ENCODE data around the gene RNF222. TPM values are rescaled to one million over a fixed set of nuclear protein-coding genes. Genes with fewer than 3 reads are reported as not detected.

Gene RNF222
- total RNA-seq, 1 experiment from 2014 or later: 0.09 TPM

DNA sequence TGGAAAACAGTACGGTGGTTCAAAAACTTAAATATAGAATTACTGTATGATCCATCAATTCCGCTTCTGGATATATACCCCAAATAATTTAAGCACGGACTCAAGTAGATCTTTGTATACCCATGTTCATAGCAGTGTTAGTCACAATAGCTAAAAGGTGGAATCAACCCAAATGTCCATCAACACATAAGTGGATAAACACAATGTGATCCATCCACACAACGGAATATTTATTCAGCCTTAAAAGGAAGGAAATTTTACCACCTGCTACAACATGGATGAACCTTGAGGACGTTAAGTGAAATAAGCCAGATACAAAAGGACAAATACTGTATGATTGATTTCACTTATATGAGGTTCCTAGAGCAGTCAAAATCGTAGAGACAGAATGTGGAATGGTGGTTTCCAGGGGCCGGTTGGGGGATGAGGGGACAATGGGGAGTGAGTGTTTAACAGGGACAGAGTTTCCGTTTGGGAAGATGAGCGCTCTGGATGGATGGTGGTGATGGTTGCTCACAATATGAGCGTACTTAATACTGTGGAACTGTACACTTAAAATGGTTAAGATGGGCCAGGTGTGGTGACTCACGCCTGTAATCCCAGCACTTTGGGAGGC, 5.4 kb upstream of the RNF222 start:
- H2BK12ac ChIP-seq (ENCODE audit: insufficient read length, low read depth, low read length): no peak overlapping the region
- TF ChIP-seq, protein P1, sequence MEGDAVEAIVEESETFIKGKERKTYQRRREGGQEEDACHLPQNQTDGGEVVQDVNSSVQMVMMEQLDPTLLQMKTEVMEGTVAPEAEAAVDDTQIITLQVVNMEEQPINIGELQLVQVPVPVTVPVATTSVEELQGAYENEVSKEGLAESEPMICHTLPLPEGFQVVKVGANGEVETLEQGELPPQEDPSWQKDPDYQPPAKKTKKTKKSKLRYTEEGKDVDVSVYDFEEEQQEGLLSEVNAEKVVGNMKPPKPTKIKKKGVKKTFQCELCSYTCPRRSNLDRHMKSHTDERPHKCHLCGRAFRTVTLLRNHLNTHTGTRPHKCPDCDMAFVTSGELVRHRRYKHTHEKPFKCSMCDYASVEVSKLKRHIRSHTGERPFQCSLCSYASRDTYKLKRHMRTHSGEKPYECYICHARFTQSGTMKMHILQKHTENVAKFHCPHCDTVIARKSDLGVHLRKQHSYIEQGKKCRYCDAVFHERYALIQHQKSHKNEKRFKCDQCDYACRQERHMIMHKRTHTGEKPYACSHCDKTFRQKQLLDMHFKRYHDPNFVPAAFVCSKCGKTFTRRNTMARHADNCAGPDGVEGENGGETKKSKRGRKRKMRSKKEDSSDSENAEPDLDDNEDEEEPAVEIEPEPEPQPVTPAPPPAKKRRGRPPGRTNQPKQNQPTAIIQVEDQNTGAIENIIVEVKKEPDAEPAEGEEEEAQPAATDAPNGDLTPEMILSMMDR (conservative IDR thresholded peaks at IDR 0.05): no peak
- no peak overlapping the region for H3K27ac Mint-ChIP-seq
- H3K4me1 Mint-ChIP-seq: no peaks in the 10 kb centered on the region; a peak in 1 of 4 replicates
- no peak overlapping the region for H3K14ac ChIP-seq (ENCODE audit: insufficient read depth, low read length)
- no peaks in the 10 kb centered on the region for H3K9me3 Mint-ChIP-seq
- no peaks in the 10 kb centered on the region for H3K36me3 Mint-ChIP-seq (ENCODE audit: insufficient read depth in 1 of 3, low read depth in 3 of 3)
- H4K20me1 ChIP-seq (ENCODE audit: control insufficient read depth, insufficient read depth, insufficient read length): no peaks in the 10 kb centered on the region
- H3K4me1 ChIP-seq (ENCODE audit: insufficient read depth, low read length): no peaks in the 10 kb centered on the region
- no peak overlapping the region for H2BK15ac ChIP-seq (ENCODE audit: low read depth, low read length)
- no peak overlapping the region for H3K9ac ChIP-seq (ENCODE audit: extremely low read depth, insufficient read length, low read length)
- H3K4ac ChIP-seq (ENCODE audit: low read depth, low read length): no peak overlapping the region
- no peaks in the 10 kb centered on the region for H3K79me1 ChIP-seq (ENCODE audit: insufficient read depth, low read depth, low read length, poor library complexity, severe bottlenecking)
- H2AK5ac ChIP-seq (ENCODE audit: insufficient read length, low read length): no peak overlapping the region
- no peak overlapping the region for H2BK120ac ChIP-seq (ENCODE audit: low read depth, low read length, poor library complexity, severe bottlenecking)
- no peak overlapping the region for H4K5ac ChIP-seq (ENCODE audit: insufficient read length, low read depth, low read length)
- H3K27ac ChIP-seq (ENCODE audit: insufficient read length, low read depth, low read length): no peak overlapping the region
- no peak overlapping the region for H3K18ac ChIP-seq (ENCODE audit: insufficient read length, low read depth, low read length)
- no peak overlapping the region for H4K91ac ChIP-seq (ENCODE audit: insufficient read length, low read depth, low read length)
- H2BK5ac ChIP-seq (ENCODE audit: insufficient read length, low read length): no peak overlapping the region
- no peak overlapping the region for H2BK20ac ChIP-seq (ENCODE audit: low read depth, low read length, poor library complexity, severe bottlenecking)
- no CpG with 5 or more reads among the region's 11 CpGs for WGBS (ENCODE audit: extremely low coverage, insufficient read length, low lambda C conversion rate)
- no peak overlapping the region for H3T11ph ChIP-seq (ENCODE audit: low read length)
- no peaks in the 10 kb centered on the region for H3K79me2 ChIP-seq (ENCODE audit: insufficient read depth, low read length)
- no peaks in the 10 kb centered on the region for H3K27me3 ChIP-seq (ENCODE audit: insufficient read depth, low read length)
- no peak overlapping the region for H4K8ac ChIP-seq (replicated peaks; ENCODE audit: insufficient read length, low read depth, low read length)
- H3K9me3 ChIP-seq (ENCODE audit: control insufficient read depth, low read depth, low read length): no peaks in the 10 kb centered on the region
- H2AFZ ChIP-seq (ENCODE audit: low read length): no peak overlapping the region
- no peak overlapping the region for H3K4me2 ChIP-seq (ENCODE audit: insufficient read depth, insufficient read length, low read length)
- no peak overlapping the region for H3K23ac ChIP-seq (ENCODE audit: insufficient read length, low read depth, low read length)
- H3K27me3 Mint-ChIP-seq (ENCODE audit: low read depth): peaks cover 12% of the 10 kb centered on the region
- no peak for DNase-seq
- no peaks in the 10 kb centered on the region for H3K23me2 ChIP-seq (ENCODE audit: insufficient read length, low read depth, low read length, poor library complexity, severe bottlenecking)
- no peak overlapping the region for H3K4me3 Mint-ChIP-seq
- no peak overlapping the region for H3K56ac ChIP-seq (ENCODE audit: insufficient read length, low read depth, low read length)

All from H9 (cell line).